Cerebellar cortex (tissue), 1 donor: ENCODE measurements around the gene OAS3.

Experiments used
- DNase-seq: peaks from one replicate; pipeline ENCODE4 v3.0.0-alpha.2; 2015; ENCODE audit warnings: low spot score

Gene OAS3

GRCh38 chr12:113016796-113017195 is 78.5 kb downstream of the OAS3 start:
- DNase-seq = no peak

- no peak for DNase-seq
Measured at GRCh38 chr12:113019025-113019424, 80.8 kb downstream of the OAS3 start.

GRCh38 chr12:113021500-113021899 is 83.2 kb downstream of the OAS3 start:
- DNase-seq = no peak
